ENCODE data around the gene DHDDS.
A peak's percentile ranks its signal among the peaks of the same experiment; 100 is the strongest.

Gene DHDDS

GRCh38 chr1:26419494-26419893, 12.6 kb upstream of the DHDDS start:
- DNase-seq: no peak

- no peak for DNase-seq
Observed at GRCh38 chr1:26429721-26430120, 2.4 kb upstream of the DHDDS start.

DNA sequence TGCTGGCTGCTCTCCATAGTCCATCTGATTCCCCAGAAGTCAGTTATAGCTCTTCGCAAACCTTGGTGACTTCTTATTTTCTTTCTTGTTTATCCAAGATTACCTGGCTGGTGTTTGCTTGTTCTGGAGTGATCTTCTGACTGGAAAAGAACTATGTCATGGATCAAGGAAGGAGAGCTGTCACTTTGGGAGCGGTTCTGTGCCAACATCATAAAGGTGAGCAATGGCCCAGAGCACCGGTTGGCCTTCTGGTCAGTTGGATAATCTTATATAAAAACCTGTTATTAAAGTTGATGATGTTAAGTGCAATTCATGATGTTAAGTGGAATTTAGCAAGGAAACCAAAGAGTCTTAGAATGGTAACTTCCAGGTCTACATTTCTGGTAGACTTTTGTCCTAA, 672 bp downstream of the DHDDS start:
- no peak for DNase-seq

DNA sequence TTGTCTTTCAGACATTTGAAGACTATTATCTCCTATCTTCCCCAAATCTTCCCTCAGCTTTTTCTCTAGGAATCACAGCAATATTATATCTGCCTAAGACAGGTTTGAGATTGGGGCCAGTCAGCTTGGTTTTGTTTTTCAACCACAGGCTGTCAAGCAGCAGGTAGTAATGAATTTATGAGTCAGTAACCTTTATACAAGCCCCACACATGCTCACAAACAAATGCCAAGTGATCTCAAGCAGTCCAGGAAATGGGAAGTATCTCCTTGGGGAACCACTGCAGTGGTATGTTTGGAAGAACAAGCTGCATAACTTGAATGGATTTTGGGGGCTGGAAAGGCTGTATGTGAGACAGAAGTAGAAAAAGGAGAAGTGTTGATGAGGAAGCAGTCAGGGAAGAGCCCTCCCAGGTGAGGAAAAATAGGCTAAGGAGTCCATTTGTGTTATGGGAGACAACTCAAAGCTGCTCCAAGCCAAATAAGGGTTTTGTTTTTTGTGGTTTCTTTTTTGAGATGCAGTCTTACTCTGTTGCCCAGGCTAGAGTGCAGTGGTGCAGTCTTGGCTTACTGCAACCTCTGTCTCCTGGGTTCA, 2.1 kb downstream of the DHDDS start:
- DNase-seq: no peak

DNA sequence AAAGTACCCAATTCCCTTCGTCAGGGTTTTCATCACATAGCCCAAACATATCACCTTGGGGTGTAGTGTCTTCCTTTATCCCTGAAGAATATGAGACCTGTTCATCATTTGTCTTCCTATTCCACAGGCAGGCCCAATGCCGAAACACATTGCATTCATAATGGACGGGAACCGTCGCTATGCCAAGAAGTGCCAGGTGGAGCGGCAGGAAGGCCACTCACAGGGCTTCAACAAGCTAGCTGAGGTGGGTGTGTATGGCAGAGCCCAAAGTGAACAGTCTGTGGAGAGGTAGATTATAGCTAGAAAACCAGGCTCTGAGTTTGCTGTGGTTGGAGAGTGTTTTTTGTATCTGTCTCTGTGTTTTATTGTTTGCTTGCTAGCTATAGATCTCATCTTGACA, 5.9 kb downstream of the DHDDS start:
- DNase-seq: no peak

DNA sequence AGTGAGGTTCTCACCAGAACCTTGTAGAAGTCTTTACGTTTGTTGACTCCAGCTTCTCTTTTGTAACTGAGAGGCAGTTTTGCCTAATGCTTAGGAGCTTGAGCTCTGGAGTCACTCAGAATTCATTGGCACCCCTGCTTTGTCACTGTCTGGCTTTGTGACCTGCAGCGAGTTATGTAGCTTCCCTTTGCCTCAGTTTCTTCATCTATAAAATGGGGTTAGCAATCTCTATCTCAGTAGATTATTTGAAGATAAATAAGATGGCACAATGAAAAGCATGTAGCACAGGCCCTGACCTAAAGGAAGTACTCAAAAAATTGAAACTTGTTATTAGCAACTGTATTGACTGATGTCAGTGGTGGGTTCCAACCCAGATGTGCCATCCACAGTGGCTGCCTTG, 8.1 kb downstream of the DHDDS start:
- DNase-seq: no peak

GRCh38 chr1:26449868-26450267, 17.7 kb downstream of the DHDDS start:
- DNase-seq: no peak

- no peak for DNase-seq
Observed at GRCh38 chr1:26450908-26451307, 18.8 kb downstream of the DHDDS start.

DNA sequence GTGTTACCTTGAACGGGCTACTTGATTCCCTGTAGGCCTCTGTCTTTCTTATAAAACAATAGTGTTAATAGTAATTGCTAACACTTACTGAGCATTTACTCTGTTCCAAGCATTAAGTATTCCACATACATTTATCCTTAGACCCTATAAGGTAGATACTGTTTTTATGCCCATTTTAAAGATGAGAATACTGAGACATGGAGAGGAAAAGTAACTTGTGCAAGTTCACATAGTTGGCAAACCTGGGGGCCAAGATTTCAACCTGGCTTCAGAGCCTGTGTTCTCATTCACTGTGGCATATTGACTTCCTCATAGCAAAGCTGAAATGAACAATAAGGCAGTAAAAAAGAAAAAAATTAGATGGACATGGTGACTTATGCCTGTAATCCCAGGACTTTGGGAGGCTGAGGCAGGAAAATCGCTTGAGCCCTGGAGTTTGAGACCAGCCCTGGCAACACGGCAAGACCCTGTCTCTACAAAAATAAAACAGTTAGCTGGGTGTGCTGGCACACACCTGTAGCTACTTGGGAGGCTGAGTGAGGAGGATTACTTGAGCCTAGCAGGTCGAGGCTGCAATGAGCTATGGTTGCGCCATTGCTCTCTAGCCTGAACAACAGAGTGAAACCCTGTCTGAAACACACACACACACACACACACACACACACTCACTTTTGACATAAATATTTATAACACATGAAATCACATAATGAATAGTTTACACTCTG, 20.5 kb downstream of the DHDDS start:
- DNase-seq: no peak

- DNase-seq: no peak
Observed at GRCh38 chr1:26459148-26459547, 27.0 kb downstream of the DHDDS start.

DNA sequence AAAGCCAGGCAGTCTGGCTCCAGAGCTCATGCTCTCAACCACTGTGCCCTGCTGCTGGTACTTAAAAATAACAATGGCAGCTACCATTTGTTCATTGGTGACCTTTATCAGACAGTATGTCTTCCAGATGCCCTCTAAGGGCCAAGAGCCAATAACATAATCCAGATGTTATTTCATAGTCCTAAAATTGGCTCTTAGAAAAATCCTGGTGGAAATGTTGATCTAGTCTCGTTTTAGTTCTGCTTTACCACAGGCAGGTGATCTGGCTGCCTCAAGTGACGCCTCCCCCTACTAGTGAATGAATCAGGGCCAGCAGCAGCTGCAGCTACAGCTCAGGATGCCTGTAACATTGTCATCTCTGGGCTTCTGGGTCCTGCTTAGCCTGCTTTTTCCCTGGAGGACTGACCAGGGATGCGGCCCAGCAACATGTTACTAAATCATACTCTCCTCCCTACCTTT, 27.5 kb downstream of the DHDDS start:
- DNase-seq: no peak

GRCh38 chr1:26468911-26469310, 36.8 kb downstream of the DHDDS start:
- DNase-seq: peak; percentile 48

GRCh38 chr1:26469558-26469957, 37.4 kb downstream of the DHDDS start:
- DNase-seq: peak; percentile 79

- no peak for DNase-seq
Observed at GRCh38 chr1:26470878-26471497, 38.9 kb downstream of the DHDDS start.

DNA sequence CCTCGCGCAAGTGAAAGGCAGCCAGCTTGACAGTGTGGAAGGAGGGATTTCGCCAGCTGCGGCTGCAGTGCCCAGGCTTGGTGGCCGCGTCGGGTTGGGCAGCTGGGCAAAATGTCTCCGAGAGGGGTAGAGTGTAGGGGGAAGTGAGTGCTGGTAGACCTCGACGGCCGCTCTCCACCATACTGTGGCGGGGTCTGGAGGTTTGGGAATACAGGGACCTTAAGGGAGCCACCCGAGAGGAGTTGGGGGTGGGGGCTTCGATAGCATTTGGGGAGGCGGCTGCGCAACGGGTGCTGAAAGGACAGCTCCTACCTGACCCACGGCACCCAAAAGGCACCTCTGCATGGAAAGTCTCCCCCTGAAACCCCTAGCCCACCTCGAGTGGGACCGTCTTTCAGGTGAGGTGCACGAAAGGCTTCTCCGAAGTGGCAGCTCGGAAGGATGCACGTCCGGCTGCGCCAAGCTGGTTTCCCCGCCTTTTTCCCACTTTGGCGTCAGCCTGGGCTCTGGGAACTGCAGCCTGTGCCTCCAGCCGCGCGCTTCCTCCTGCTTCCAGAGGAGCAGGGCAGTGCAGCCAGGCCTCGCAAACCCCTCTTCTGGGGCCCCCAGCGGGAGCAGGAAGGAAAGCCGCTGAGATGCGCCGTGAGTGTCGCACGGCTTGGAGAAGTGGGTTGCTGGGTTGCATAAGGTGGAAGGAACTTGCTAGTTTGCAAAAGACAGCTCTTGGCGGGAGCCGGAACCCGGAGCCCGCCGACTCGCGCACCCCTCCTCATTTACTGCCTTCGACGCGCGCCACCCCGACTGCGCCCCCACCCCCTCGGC, 39.6 kb downstream of the DHDDS start:
- peak; percentile 87 for DNase-seq

- peak; percentile 92 for DNase-seq
Observed at GRCh38 chr1:26472320-26472900, 40.3 kb downstream of the DHDDS start, which contains the start of gene HMGN2. TSS of gene HMGN2 (plus strand) at chr1:26472440. CDS start at chr1:26472613, 173 bp downstream.

DNA sequence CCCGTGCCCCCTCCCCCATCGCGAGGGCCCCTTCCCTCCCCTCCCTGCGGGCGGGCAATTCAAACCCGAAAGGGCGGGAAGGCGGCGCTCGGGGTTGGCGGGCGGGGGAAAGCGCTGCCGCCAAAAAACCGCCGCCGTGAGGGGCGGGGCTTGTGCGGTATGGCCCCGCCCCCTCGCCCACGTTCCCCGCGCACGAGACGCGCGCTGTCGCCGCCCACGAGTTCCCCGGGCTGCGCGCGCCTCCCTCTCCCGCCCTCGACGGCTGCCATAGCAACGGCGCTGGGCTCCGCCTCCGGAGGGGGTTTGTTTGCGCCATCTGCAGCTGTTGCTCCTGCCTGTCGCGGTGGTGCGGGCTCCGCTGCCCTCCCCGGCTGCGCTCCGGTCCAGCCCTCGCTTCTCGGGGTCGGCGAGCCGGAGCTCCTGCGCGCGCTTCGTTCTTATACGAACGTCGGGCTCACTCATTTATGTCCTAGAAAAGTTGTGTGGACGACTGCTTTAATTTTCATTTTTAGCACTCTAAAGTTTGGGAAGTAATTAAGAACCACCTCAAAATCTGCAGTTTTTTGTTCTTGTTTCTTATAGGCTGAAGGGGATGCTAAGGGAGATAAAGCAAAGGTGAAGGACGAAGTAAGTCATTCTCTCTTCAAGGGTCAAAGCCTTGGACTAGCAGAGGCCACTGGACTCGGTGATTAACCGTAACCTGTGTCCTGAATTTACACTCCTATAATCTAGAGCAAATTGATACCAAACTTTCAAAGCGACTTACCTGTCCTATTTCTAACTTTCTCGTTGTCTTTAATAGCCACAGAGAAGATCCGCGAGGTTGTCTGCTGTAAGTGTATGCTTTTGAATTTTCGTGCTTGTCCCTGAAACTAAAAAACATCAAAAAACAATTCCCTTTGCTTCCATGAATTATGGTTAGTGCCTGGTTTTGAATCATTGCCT, 41.1 kb downstream of the DHDDS start:
- DNase-seq: peak; percentile 90

- no peak for DNase-seq
Observed at GRCh38 chr1:26474818-26475217, 42.7 kb downstream of the DHDDS start.

GRCh38 chr1:26475989-26476388, 43.9 kb downstream of the DHDDS start:
- no peak for DNase-seq

- DNase-seq: no peak
Observed at GRCh38 chr1:26476958-26477357, 44.8 kb downstream of the DHDDS start.

GRCh38 chr1:26477446-26478152, 45.5 kb downstream of the DHDDS start:
- DNase-seq: no peak

All from NCI-H146 (cell line).